ENCODE data around the gene RFX2. TPM values are rescaled to one million over a fixed set of nuclear protein-coding genes. Genes with fewer than 3 reads are reported as not detected.

RFX2 gene
- total RNA-seq, 1 donor from 2014 or later = 3.2 TPM

DNA sequence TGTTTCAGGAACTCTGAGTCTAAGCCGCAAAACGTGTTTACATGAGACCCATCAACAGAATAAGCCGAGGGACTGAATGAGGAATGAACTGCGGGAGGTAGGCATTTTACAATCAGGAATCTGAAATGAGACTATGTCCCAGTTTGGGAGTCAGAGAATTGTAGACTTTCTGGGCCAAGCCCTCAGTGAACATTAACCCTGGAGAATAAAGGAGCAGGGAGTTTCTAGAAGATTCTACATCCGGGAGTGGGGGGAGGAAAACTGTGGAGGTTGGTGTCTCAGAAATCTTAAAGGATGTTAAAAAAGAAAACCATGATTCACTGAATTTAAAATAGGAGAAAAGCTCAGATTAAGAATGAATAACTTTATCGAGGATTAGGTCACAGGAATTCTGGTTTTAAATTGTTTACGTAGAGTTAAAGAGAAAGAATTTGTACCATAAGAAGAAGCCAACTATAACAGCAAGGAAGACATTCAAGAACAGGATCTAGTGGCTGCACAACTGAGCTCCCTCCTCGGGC is 18.5 kb downstream of the RFX2 start:
- Mint-ChIP-seq H3K27ac (ENCODE audit: unreplicated experiment) (peak overlapping the region; percentile 14), H3K27me3 (ENCODE audit: low read depth, unreplicated experiment) (peaks cover 6% of the 10 kb centered on the region), H3K4me1 (ENCODE audit: low read depth, unreplicated experiment) (peaks cover 25% of the 10 kb centered on the region), H3K4me3 (ENCODE audit: unreplicated experiment) (peak overlapping the region; percentile 15), H3K36me3 (ENCODE audit: low read depth, unreplicated experiment) (no peaks in the 10 kb centered on the region), H3K9me3 (ENCODE audit: unreplicated experiment) (no peaks in the 10 kb centered on the region)
- H3K27ac ChIP-seq (ENCODE audit: low read depth, low read length) = peak overlapping the region; percentile 80
- H3K27me3 ChIP-seq (ENCODE audit: insufficient read depth, low read length) = no peaks in the 10 kb centered on the region
- FAIRE-seq (no peak), DNase-seq (ENCODE audit: low read depth) (peak; percentile 63)
- peaks cover 39% of the 10 kb centered on the region for H3K4me1 ChIP-seq (ENCODE audit: insufficient read depth, low read length)
- peak overlapping the region; percentile 71 for H2AFZ ChIP-seq (ENCODE audit: low read depth, low read length)
- no peak for TF ChIP-seq EZH2 (IDR thresholded peaks at IDR 0.05; ENCODE audit: insufficient read depth, low read length)
- TF ChIP-seq, protein P1, sequence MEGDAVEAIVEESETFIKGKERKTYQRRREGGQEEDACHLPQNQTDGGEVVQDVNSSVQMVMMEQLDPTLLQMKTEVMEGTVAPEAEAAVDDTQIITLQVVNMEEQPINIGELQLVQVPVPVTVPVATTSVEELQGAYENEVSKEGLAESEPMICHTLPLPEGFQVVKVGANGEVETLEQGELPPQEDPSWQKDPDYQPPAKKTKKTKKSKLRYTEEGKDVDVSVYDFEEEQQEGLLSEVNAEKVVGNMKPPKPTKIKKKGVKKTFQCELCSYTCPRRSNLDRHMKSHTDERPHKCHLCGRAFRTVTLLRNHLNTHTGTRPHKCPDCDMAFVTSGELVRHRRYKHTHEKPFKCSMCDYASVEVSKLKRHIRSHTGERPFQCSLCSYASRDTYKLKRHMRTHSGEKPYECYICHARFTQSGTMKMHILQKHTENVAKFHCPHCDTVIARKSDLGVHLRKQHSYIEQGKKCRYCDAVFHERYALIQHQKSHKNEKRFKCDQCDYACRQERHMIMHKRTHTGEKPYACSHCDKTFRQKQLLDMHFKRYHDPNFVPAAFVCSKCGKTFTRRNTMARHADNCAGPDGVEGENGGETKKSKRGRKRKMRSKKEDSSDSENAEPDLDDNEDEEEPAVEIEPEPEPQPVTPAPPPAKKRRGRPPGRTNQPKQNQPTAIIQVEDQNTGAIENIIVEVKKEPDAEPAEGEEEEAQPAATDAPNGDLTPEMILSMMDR (IDR thresholded peaks at IDR 0.05; ENCODE audit: insufficient read depth, low read depth, low read length) = no peak
- H3K36me3 ChIP-seq (ENCODE audit: insufficient read depth, low read length) = no peaks in the 10 kb centered on the region
- H3K9me3 ChIP-seq (ENCODE audit: insufficient read depth, low read depth, low read length) = no peaks in the 10 kb centered on the region
- H3K9ac ChIP-seq (ENCODE audit: low read length) = peak overlapping the region; percentile 68
- no peaks in the 10 kb centered on the region for H3K79me2 ChIP-seq (ENCODE audit: insufficient read depth, low read length)
- peak overlapping the region; percentile 31 for H3K4me3 ChIP-seq (ENCODE audit: insufficient read depth, low read depth, low read length)
- H4K20me1 ChIP-seq (ENCODE audit: insufficient read depth, low read length) = no peaks in the 10 kb centered on the region
- H3K4me2 ChIP-seq (ENCODE audit: low read length) = peak overlapping the region; percentile 85

DNA sequence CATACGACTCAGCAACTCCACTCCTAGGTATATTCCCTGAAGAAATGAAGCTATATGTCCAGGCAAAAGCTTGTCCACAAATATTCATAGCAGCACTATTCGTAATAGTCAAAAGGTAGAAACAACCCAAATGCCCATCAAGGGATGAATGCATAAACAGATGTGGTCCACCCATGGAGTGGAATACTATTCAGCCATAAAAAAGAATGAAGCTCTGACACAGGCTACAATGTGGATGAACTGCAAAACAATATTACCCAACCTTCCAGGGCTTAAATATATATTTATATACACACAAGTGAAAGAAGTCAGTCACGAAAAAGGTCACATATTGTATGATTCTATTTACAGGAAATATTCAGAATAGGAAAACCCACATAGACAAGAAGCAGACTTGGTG is 19.7 kb downstream of the RFX2 start:
- no peak overlapping the region for H3K27ac ChIP-seq (ENCODE audit: low read depth, low read length)
- H3K4me1 ChIP-seq (ENCODE audit: insufficient read depth, low read length) = peaks cover 43% of the 10 kb centered on the region
- no peak overlapping the region for H3K4me2 ChIP-seq (ENCODE audit: low read length)
- H3K79me2 ChIP-seq (ENCODE audit: insufficient read depth, low read length) = no peaks in the 10 kb centered on the region
- Mint-ChIP-seq H3K4me1 (ENCODE audit: low read depth, unreplicated experiment) (peaks cover 31% of the 10 kb centered on the region), H3K4me3 (ENCODE audit: unreplicated experiment) (no peak overlapping the region), H3K9me3 (ENCODE audit: unreplicated experiment) (no peaks in the 10 kb centered on the region), H3K27ac (ENCODE audit: unreplicated experiment) (no peak overlapping the region), H3K27me3 (ENCODE audit: low read depth, unreplicated experiment) (peaks cover 6% of the 10 kb centered on the region), H3K36me3 (ENCODE audit: low read depth, unreplicated experiment) (no peaks in the 10 kb centered on the region)
- no peak overlapping the region for H3K9ac ChIP-seq (ENCODE audit: low read length)
- no peak for FAIRE-seq
- no peak overlapping the region for H2AFZ ChIP-seq (ENCODE audit: low read depth, low read length)
- no peaks in the 10 kb centered on the region for H4K20me1 ChIP-seq (ENCODE audit: insufficient read depth, low read length)
- no peaks in the 10 kb centered on the region for H3K27me3 ChIP-seq (ENCODE audit: insufficient read depth, low read length)
- no peak overlapping the region for H3K4me3 ChIP-seq (ENCODE audit: insufficient read depth, low read depth, low read length)
- H3K36me3 ChIP-seq (ENCODE audit: insufficient read depth, low read length) = no peaks in the 10 kb centered on the region
- H3K9me3 ChIP-seq (ENCODE audit: insufficient read depth, low read depth, low read length) = no peaks in the 10 kb centered on the region
- DNase-seq (ENCODE audit: low read depth) = no peak
- TF ChIP-seq EZH2 (IDR thresholded peaks at IDR 0.05; ENCODE audit: insufficient read depth, low read length) = no peak

DNA sequence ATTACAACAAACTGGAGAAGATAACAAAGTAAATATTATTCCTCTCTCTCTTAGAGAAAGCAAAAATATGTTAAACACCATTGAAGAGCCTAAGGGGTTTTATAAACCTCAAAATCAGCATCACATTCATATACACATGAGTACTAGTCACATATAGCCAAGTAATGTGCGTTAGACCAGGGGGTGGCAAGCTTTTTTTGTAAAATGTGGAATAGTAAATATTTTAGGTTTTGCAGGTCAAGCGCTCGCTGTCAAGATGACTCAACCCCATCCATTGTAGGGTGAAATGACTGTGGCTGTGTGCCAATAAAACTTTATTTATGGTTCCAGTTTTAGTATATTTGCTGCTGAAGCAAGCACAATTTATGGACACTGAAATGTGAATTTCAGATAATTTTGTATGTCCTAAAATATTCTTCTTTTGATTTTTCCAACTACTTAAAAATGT is 21.7 kb downstream of the RFX2 start:
- H3K9me3 Mint-ChIP-seq (ENCODE audit: unreplicated experiment) = no peaks in the 10 kb centered on the region
- peaks cover 6% of the 10 kb centered on the region for H3K27me3 Mint-ChIP-seq (ENCODE audit: low read depth, unreplicated experiment)
- FAIRE-seq = no peak
- Histone ChIP-seq H3K4me1 (ENCODE audit: insufficient read depth, low read length) (peaks cover 43% of the 10 kb centered on the region), H3K36me3 (ENCODE audit: insufficient read depth, low read length) (no peaks in the 10 kb centered on the region), H3K9me3 (ENCODE audit: insufficient read depth, low read depth, low read length) (no peaks in the 10 kb centered on the region), H3K4me2 (ENCODE audit: low read length) (peak overlapping the region; percentile 70), H3K27me3 (ENCODE audit: insufficient read depth, low read length) (no peaks in the 10 kb centered on the region), H4K20me1 (ENCODE audit: insufficient read depth, low read length) (no peaks in the 10 kb centered on the region), H3K27ac (ENCODE audit: low read depth, low read length) (peak overlapping the region; percentile 41), H3K9ac (ENCODE audit: low read length) (peak overlapping the region; percentile 49), H3K79me2 (ENCODE audit: insufficient read depth, low read length) (no peaks in the 10 kb centered on the region), H3K4me3 (ENCODE audit: insufficient read depth, low read depth, low read length) (no peak overlapping the region), H2AFZ (ENCODE audit: low read depth, low read length) (no peak overlapping the region)
- H3K36me3 Mint-ChIP-seq (ENCODE audit: low read depth, unreplicated experiment) = no peaks in the 10 kb centered on the region
- peaks cover 31% of the 10 kb centered on the region for H3K4me1 Mint-ChIP-seq (ENCODE audit: low read depth, unreplicated experiment)
- DNase-seq (ENCODE audit: low read depth) = peak; percentile 67
- TF ChIP-seq, protein P1 (IDR thresholded peaks at IDR 0.05; ENCODE audit: insufficient read depth, low read depth, low read length) = no peak
- TF ChIP-seq EZH2 (IDR thresholded peaks at IDR 0.05; ENCODE audit: insufficient read depth, low read length) = no peak
- no peak overlapping the region for H3K27ac Mint-ChIP-seq (ENCODE audit: unreplicated experiment)
- H3K4me3 Mint-ChIP-seq (ENCODE audit: unreplicated experiment) = no peak overlapping the region
